Sciatic nerve (tissue), 2 donors: Measurements from ENCODE around the gene SRPK1. TPM values are rescaled to one million over a fixed set of nuclear protein-coding genes. Genes with fewer than 3 reads are reported as not detected.

Source experiments
- ATAC-seq: fragments of 200-7000 bp; cut with Tn5 transposase; one replicate; pipeline ENCODE4 v1.9.1; 2020; ENCODE audit warnings: mild to moderate bottlenecking, moderate library complexity
- DNase-seq: peaks from one replicate; pipeline ENCODE4 v3.0.0-alpha.2; 2020; ENCODE audit warnings: low spot score
- intact Hi-C: fragments of 100-400 bp; cut with DNase I; formaldehyde crosslinking; loops from one replicate; pipeline ENCODE4 v1.14.2; 2022
- total RNA-seq: library from RNA; stranded (reverse); fragmentation: NEBNext Ultra II Directional; extraction: Animal tissue kit (Norgen Biotek cat#: 25700); gene quantifications from one replicate; pipeline ENCODE4 v1.2.1, GENCODE V29; 2021
- donor health status: DM: no; HTN: no; CAD: no.
- donor health status: DM: no; HTN: no; CAD: no.

Gene SRPK1
- total RNA-seq, 1 donor from 2014 or later: 33.2 TPM

- intact Hi-C loops: no loop called here
- DNase-seq (no peak), ATAC-seq (no peak)
Measured at GRCh38 chr6:35794536-35795452, 126.1 kb downstream of the SRPK1 start.

GRCh38 chr6:35790683-35791082 lies 130.2 kb downstream of the SRPK1 start:
- intact Hi-C loops: no loop called here
- DNase-seq: no peak
- ATAC-seq: no peak

GRCh38 chr6:35788423-35788982 lies 132.4 kb downstream of the SRPK1 start:
- intact Hi-C loops: no loop called here

GRCh38 chr6:35787266-35788218 lies 133.4 kb downstream of the SRPK1 start:
- DNase-seq (no peak), ATAC-seq (peak; percentile 10)
- intact Hi-C loops: no loop called here

More at GRCh38 chr6:35788423-35788982, 132.4 kb downstream of the SRPK1 start:
- no peak for DNase-seq
- ATAC-seq: no peak

- peak; percentile 15 for ATAC-seq
- intact Hi-C loops: no loop called here
- DNase-seq: no peak
Measured at GRCh38 chr6:35786810-35787209, 134.1 kb downstream of the SRPK1 start.

GRCh38 chr6:35786272-35786671 lies 134.6 kb downstream of the SRPK1 start:
- DNase-seq (no peak), ATAC-seq (no peak)
- intact Hi-C loops: no loop called here

- no peak for ATAC-seq
- intact Hi-C loops: no loop called here
Measured at GRCh38 chr6:35784200-35784599, 136.7 kb downstream of the SRPK1 start.

More at GRCh38 chr6:35784200-35784599, 136.7 kb downstream of the SRPK1 start:
- DNase-seq: no peak

Other genes starting within 250 kb of the SRPK1 start
- gene FKBP5, start 232.2 kb downstream of the SRPK1 start, total RNA-seq: 23.6 TPM
- gene ARMC12, start 184.1 kb downstream of the SRPK1 start, total RNA-seq: 0.80 TPM
- not detected for gene CLPSL2, start 144.5 kb downstream of the SRPK1 start, total RNA-seq
- gene CLPSL1, start 140.1 kb downstream of the SRPK1 start, total RNA-seq: not detected
- gene CLPS, start 123.8 kb downstream of the SRPK1 start, total RNA-seq: 3.8 TPM
- not detected for gene LHFPL5, start 115.7 kb downstream of the SRPK1 start, total RNA-seq
- gene SLC26A8, start 103.5 kb upstream of the SRPK1 start, total RNA-seq: 1.5 TPM
- gene MAPK14, start 106.7 kb upstream of the SRPK1 start, total RNA-seq: 67.6 TPM
- gene MAPK13, start 209.4 kb upstream of the SRPK1 start, total RNA-seq: 12.8 TPM